ENCODE results near the gene KCNQ1.

GRCh38 chr11:2805388-2806056 lies 360.7 kb downstream of the KCNQ1 start:
- no peak for TF ChIP-seq CTCF (IDR thresholded peaks at IDR 0.05)
- no peak for TF ChIP-seq POLR2A (IDR thresholded peaks at IDR 0.05)

Measured in body of pancreas (tissue), 4 donors.